Left lung (tissue), 10 donors: Measurements from ENCODE around the gene GRPR. TPM values are rescaled to one million over a fixed set of nuclear protein-coding genes. Genes with fewer than 3 reads are reported as not detected.

Source experiments
- ATAC-seq: fragments of 200-7000 bp; cut with Tn5 transposase; one replicate; pipeline ENCODE4 v1.9.1; 2020; ENCODE audit warnings: moderate library complexity
- DNase-seq, 4 donors: peaks; one replicate each; pipeline ENCODE4 v3.0.0-alpha.2; 2013 to 2020
- H3K27ac ChIP-seq, 2 donors: fragments of 200-600 bp; sonication (generic) in 1 of 2; one replicate each; pipeline versions ENCODE4 v1.5.0 to v1.8.0; 2020 to 2021
- H3K27me3 ChIP-seq, 2 donors: fragments of 200-600 bp; sonication (generic) in 1 of 2; one replicate each; pipeline versions ENCODE4 v1.5.0 to v1.8.0; 2020 to 2021
- H3K36me3 ChIP-seq, 2 donors: fragments of 200-600 bp; sonication (generic) in 1 of 2; one replicate each; pipeline versions ENCODE4 v1.5.0 to v1.8.0; 2020 to 2021
- H3K4me1 ChIP-seq, 2 donors: fragments of 200-600 bp; one replicate each; pipeline ENCODE4 v1.8.0; 2021
- H3K4me3 ChIP-seq, 2 donors: fragments of 200-600 bp; sonication (generic) in 1 of 2; one replicate each; pipeline versions ENCODE4 v1.5.0 to v1.8.0; 2020 to 2021; ENCODE audit warnings: mild to moderate bottlenecking in 1 of 2
- H3K9me3 ChIP-seq, 2 donors: fragments of 200-600 bp; sonication (generic) in 1 of 2; one replicate each; pipeline versions ENCODE4 v1.5.0 to v1.8.0; 2020 to 2021
- CTCF ChIP-seq, 2 donors: fragments of 200-600 bp; sonication (generic) in 1 of 2; IDR thresholded peaks; one replicate each; pipeline versions ENCODE4 v1.5.0 to v1.8.0; 2021; ENCODE audit warnings: antibody characterized with exemption in 2 of 2
- intact Hi-C, 2 donors: fragments of 100-400 bp; cut with DNase I; formaldehyde crosslinking; loops; one replicate each; pipeline versions ENCODE4 v1.11.2 to v1.14.2; 2022
- polyA plus RNA-seq, 6 donors: library from polyadenylated mRNA; unstranded; fragments of 120-200 nt; gene quantifications; one replicate each; pipeline ENCODE4 v1.2.1, GENCODE V29; 2013; ENCODE audit not compliant: insufficient read length in 6 of 6
- total RNA-seq, 2 donors: library from RNA; stranded (reverse); fragmentation: NEBNext Ultra II Directional; extraction: Animal tissue kit (Norgen Biotek cat#: 25700); gene quantifications; one replicate each; pipeline ENCODE4 v1.2.1, GENCODE V29; 2021
- donor health status: DM: no; HTN: yes; CAD: no.
- donor health status: DM: no; HTN: no; CAD: no.

Gene GRPR
- total and polyA plus RNA-seq, 8 donors, result 0.13 to 0.43 (median 0.26) TPM

GRCh38 chrX:16186380-16187007 is 63.1 kb downstream of the GRPR start:
- Histone ChIP-seq H3K27ac (no peak overlapping the region), H3K4me1 (no peaks in the 10 kb centered on the region), H3K36me3 (no peaks in the 10 kb centered on the region), H3K9me3 (no peaks in the 10 kb centered on the region), H3K27me3 (no peaks in the 10 kb centered on the region), H3K4me3 (no peak overlapping the region)
- DNase-seq, result no peak
- ATAC-seq, result no peak
- no peak for TF ChIP-seq CTCF (IDR thresholded peaks at IDR 0.05)
- intact Hi-C loops, result no loop called here

DNA sequence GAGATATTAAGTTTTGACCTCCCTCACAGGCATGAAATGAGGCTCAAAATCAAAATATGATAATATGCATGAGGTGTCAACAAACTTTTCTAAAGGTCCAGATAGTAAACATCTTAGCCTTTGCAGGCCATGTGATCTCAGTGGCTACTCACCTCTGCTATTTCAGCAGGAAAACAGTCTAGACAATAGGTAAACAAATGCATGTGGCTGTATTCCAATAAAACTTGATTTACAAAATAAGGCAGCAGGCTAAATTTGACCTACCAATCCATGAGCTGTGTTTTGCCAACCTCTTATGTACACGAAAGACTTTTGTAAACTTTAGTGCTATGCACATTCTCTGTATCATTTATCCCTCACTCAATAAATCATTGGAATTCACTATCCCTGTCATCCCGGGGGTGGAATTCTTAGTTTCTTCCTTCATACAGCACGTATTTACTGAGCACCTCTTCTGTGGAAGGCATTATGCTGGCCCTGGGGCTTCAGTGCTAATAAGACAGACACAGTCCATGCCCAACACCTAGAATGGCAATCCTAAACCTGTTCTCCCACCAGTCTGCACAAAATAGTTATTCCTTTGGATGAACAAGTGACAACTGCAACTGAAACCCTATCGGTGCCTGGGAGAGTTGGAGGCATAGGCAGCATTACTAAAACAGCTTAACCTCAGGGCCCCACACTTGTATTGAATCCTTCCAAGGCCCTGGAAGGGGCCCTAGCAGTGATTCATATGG is 63.8 kb downstream of the GRPR start:
- TF ChIP-seq CTCF (IDR thresholded peaks at IDR 0.05), result no peak
- intact Hi-C loops, result no loop called here
- Histone ChIP-seq H3K9me3 (no peaks in the 10 kb centered on the region), H3K36me3 (no peaks in the 10 kb centered on the region), H3K27ac (no peak overlapping the region), H3K4me1 (no peaks in the 10 kb centered on the region), H3K27me3 (no peaks in the 10 kb centered on the region), H3K4me3 (no peak overlapping the region)
- ATAC-seq, result no peak
- DNase-seq, result no peak

DNA sequence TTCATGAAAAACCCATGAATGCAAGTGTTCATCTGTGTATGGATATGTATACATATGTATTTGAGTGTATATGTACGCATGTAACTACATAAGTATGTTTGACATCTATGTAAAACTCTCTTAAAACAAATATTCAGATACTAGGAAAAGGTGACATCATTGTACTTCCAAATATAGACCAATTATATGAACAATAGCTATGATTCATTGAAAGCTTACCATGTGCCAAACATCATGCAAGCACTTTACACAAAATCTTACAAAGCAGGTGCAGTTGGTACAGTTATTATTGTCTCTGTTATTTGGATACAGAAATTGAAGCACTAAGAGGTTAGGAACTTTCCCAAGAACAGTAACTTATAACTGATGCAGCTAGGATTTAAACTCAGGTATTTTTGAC is 65.3 kb downstream of the GRPR start:
- ATAC-seq (no peak), DNase-seq (no peak)
- Histone ChIP-seq H3K4me1 (no peaks in the 10 kb centered on the region), H3K4me3 (no peak overlapping the region), H3K36me3 (no peaks in the 10 kb centered on the region), H3K27ac (no peak overlapping the region), H3K9me3 (no peaks in the 10 kb centered on the region), H3K27me3 (no peaks in the 10 kb centered on the region)
- TF ChIP-seq CTCF (IDR thresholded peaks at IDR 0.05), result no peak
- intact Hi-C loops, result no loop called here

DNA sequence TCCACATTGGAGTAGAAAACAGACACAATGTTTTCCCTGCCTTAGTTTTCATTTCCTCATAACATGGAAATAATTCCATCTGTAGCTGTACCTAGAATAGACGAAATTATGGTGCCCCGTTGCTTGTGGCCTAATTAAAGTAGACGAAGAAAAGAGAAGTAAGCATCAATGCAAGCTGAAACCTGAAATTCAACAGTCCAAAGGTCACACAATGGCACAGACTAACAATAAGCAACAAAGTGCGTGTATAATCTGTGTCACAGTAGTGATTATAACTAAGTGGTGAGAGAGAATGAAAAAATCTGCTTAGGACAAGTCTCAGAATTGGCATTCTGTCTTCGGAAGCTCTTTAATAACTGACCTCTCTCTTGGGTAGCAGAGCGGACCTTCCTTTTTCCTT is 68.2 kb downstream of the GRPR start:
- Histone ChIP-seq H3K4me3 (no peak overlapping the region), H3K27me3 (no peaks in the 10 kb centered on the region), H3K27ac (no peak overlapping the region), H3K4me1 (no peaks in the 10 kb centered on the region), H3K9me3 (no peaks in the 10 kb centered on the region), H3K36me3 (no peaks in the 10 kb centered on the region)
- DNase-seq (no peak), ATAC-seq (no peak)
- TF ChIP-seq CTCF (IDR thresholded peaks at IDR 0.05), result no peak
- intact Hi-C loops, result no loop called here

- H3K27me3 ChIP-seq, result peaks cover 0 to 8% of the 10 kb centered on the region in 2 donors
- no peak overlapping the region for H3K4me3 ChIP-seq
- no peak overlapping the region for H3K27ac ChIP-seq
- intact Hi-C loops, result no loop called here
- no peaks in the 10 kb centered on the region for H3K4me1 ChIP-seq
- no peak for TF ChIP-seq CTCF (IDR thresholded peaks at IDR 0.05)
- DNase-seq (no peak), ATAC-seq (no peak)
- H3K9me3 ChIP-seq, result no peaks in the 10 kb centered on the region
- H3K36me3 ChIP-seq, result no peaks in the 10 kb centered on the region
Measured at GRCh38 chrX:16196829-16197228, 73.5 kb downstream of the GRPR start.
